Amniotic epithelial cell (primary cell): ENCODE results near the gene ATPAF2.

Experiments used
- DNase-seq: peaks from one replicate; pipeline ENCODE4 v3.0.0-alpha.2; 2010; ENCODE audit warnings: low read depth

ATPAF2 gene

GRCh38 chr17:17985555-17985954, 53.4 kb downstream of the ATPAF2 start:
- no peak for DNase-seq

- no peak for DNase-seq
These were observed 53.8 kb downstream of the ATPAF2 start for GRCh38 chr17:17985153-17985552.

- DNase-seq, result no peak
These were observed 55.2 kb downstream of the ATPAF2 start for GRCh38 chr17:17983776-17984175.

- DNase-seq, result no peak
These were observed 55.6 kb downstream of the ATPAF2 start for GRCh38 chr17:17983376-17983775.

DNA sequence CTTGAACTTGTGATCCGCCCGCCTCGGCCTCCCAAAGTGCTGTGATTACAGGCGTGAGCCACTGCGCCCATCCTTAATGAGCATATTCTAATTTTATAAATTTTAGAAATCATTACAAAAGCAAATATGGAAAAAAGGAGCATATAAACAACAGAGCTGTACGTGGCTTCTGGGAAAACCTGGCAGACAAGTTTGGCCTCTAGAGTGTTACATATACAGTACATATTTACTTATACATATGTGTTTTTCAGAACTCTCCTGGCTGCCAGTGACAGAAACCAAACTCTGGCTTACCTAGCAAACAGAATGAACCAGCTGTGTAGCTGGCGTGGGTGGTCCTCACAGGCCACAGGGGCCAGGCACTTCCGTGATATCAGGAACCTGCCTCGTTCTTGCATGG, 56.2 kb downstream of the ATPAF2 start:
- DNase-seq, result no peak

DNA sequence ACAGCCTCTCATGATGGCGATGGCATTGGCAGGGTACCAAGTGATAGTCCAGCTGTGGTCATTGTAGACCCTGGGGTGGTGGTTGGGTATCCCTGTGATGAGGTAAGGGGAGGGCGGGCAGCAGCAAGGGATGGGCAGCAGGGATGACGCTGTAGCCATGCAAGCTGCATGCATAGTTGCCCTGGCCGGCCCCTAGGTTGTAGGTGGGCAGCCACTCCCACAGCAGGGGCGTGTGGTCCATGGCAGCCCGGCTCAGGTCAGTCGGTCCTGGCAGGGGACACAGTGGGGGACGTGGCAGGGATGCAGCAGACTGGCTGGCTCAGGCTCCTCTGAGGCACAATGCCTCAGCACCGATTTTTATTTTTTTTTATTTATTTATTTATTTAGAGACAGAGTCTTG, 57.6 kb downstream of the ATPAF2 start:
- DNase-seq, result no peak

DNA sequence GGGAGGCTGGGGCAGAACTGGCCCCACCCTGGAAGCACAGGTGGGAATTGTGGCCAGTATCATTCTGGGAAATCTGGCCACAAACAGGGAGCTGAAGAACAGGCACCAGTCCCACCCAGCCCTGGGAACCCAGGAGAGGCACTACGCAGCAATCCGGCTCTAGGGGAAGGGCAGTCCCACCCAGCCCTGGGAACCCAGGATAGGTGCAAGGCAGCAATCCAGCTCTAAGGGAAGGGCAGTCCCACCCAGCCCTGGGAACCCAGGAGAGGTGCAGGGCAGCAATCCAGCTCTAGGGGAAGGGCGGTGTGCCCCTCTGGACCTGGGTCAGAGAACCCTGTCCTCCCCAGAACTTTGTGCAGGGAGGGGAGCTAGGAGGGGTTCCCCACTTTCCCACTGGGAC, 59.2 kb downstream of the ATPAF2 start:
- DNase-seq, result no peak

- no peak for DNase-seq
These were observed 60.2 kb downstream of the ATPAF2 start for GRCh38 chr17:17978481-17979424.

GRCh38 chr17:17976931-17977570, 61.9 kb downstream of the ATPAF2 start:
- DNase-seq, result no peak

- DNase-seq, result no peak
These were observed 63.5 kb downstream of the ATPAF2 start for GRCh38 chr17:17975436-17975835.

DNA sequence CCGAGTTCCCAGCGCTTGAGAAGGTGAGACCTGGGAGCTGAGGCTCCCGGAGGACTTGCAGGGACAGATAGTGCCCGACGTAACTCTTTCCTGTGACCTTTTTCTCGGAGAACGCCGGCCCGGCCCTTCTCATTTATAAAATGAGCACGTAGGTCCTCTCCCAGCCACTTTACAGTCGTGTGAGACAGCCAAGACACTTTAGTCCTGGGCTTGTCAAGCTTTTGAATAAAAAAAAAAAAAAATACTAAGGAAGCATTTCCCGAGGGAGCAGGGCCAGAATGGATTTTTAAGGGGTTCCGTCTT, 66.1 kb downstream of the ATPAF2 start:
- DNase-seq, result no peak

DNA sequence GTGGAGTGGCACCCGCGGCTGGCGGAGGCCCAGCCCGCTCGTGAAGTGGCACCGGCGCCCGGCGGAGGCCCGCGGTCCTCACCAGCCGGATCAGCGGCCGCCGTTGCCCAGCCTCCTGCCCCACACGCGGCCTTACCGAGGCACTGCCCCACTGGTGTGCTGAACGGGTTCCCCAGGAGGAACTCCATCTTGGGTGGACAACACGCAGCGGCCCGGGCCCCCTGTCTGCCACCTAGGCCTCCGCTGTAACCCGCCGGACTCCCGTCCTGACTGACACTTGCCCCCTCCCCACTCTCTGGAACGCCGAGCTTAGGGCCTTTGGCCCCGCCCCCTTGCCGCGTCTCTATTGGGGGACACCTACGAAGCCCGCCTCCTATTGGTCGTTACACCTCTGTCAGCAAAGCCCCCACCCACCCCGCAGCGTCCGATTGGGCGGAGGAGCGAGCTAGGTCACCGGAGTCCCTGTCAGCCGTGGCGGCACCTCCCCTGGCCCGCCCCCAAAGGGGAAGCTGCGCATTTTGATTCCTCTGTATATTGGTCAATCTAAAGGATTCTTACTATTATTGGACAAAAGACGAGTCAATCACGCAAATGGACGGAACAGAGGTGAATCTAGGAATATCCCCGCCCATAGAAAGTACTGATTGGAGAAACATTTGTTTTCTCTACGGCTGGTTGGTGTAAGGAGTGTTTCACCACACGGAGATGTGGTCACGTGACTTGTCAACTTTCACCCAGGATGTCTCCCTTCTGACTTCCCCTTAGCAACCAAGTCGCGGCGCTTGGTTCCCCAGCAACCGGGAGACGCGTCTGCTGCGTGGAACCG, 66.6 kb downstream of the ATPAF2 start, which contains the start of the genes DRC3 and TOM1L2:
DRC3 (plus strand) TSS at position 737 of the 826 bp plus-strand sequence. CDS start 4,737 bp downstream, outside the sequence.
TOM1L2 (minus strand) TSS at position 275 of the 826 bp plus-strand sequence; CDS start at position 188, 87 bp downstream.
- DNase-seq, result peak; percentile 100

GRCh38 chr17:17971431-17972125, 67.4 kb downstream of the ATPAF2 start:
- no peak for DNase-seq

GRCh38 chr17:17970699-17971430, 68.1 kb downstream of the ATPAF2 start:
- DNase-seq, result peak; percentile 31
